Activated T-cell treated with anti-CD3 and anti-CD28 coated beads for 24 hours (primary cell): Measurements from ENCODE around the gene CTR9.
A peak's percentile ranks its signal among the peaks of the same experiment; 100 is the strongest.

ENCODE experiments used
- DNase-seq: peaks from one replicate; pipeline ENCODE4 v3.0.0-alpha.2; 2020; ENCODE audit warnings: low read depth

Gene CTR9

DNA sequence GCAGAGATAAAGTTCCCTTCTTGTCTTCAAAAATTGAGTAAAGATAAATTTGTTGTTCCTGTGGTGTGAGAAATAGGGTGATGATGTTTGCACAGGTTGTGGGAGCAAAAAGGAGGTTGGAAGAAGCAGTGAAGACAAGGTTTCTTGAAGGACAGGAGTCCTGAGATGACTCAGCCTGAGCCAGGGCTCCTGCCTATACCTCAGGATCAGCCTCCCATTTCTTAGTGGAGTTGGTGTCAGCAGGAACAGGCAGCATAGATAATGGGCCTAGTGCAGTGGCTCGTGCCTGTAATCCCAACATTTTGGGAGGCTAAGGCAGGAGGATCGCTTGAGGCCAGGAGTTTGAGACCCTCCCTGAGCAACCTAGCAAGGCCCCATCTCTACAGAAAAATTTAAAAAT, 29.0 kb downstream of the CTR9 start:
- no peak for DNase-seq

DNA sequence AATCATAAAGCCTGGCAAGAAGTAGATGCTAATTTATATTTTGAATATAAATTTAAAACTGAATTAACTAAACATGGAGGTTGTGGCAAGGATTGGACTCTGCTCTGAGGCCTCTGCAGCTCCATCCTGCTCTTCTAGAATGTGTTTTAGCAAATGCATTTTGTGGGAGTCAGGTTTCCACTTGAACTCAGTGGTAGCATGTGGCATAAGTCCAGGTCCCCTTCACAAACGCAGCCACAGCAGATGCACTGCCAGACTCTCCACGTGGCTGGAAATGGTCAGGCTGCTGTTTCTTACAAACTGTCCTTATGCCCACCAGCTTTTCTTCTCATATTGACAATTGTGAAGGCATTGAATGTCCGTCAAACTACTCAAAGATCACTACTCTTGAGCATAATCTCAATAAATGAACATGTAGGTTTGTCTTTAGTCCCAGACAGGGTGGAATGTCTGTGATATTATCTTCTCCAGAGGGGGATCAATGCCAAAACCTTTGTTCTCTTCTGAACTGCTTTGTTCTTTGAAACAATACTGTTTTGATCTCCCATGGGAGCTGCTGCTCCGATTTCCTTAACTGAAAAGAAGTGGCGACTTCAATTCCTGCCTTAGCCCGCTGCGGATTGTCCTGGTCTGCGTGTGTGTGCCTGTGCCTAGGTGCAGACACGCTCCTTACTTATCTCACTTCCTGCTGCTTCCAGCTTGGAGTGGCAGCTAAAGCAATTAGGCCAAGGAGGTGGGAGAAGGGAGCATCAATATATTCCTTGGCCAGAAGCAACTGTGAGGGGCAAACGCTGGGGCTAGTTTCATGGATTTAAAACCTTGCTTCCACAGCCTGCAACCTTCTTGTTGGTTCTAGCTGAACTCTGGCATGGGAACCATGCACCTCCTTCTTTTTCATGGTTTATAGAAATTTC, 33.4 kb downstream of the CTR9 start:
- DNase-seq: no peak

DNA sequence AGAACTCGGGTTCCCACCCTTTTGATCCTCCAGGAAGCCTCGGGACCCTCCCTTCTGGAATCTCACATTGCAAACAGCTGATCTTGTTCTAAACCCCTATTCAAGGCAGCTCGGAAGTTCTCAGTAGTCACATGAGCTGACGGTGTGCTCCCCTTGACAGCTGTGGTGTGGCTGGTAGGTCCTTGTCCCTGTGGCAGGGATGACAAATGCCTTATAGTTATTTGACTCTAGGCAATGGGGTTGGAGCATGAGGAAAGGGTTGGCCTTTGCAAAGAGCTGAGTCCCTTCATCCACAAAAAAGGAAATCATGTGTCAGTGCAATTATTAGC, 34.1 kb downstream of the CTR9 start:
- no peak for DNase-seq

DNA sequence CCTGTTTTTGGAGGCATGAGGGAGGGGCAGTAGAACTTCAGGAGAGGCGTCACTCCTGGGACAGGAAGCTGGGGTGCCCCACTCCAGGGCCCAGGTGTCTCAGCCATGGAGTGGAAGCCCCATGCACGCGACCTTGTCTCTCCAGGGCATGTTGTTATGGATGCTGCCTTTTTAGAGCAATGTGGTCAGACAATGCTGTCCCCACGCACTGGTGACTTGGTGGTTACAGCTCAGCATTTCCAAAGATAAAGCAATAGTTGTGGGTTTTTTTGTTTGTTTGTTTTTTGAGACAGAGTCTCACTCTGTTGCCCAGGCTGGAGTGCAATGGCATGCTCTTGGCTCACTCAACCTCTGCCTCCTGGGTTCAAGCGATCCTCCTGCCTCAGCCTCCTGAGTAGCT, 35.4 kb downstream of the CTR9 start:
- DNase-seq: no peak

DNA sequence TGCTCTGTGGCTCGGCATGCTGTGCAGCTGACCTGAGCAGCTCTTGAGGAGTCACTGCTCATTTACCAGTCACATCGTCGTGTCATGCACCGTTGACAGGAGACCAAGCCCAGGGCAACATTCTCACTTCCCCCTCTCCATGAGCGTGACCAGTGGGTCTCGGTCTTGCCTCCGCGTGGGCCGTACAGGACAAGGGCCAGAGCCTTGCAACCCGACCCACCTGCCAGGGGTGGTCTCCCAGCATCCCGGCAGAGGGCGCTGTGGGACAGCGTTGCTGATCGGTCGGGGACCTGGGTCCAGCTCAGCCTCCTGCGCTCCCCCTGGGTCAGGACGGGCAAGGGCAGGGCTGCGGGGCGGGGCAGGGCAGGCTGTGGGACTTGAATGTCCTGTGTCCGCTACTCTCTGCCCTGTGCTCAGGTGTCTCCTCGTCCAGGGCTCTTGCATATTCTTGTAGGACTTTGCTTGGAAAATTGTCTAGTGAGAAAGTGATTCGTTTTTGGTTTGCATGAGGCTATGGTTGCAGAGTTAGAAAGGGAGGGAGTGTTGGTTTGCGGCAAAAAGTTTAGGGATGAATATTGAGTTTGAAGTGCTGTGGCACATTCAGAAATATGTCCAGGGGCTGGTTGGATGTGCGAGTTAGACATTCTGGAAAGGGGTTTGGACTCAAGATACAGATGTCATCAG, 41.5 kb downstream of the CTR9 start:
- peak; percentile 74 for DNase-seq

DNA sequence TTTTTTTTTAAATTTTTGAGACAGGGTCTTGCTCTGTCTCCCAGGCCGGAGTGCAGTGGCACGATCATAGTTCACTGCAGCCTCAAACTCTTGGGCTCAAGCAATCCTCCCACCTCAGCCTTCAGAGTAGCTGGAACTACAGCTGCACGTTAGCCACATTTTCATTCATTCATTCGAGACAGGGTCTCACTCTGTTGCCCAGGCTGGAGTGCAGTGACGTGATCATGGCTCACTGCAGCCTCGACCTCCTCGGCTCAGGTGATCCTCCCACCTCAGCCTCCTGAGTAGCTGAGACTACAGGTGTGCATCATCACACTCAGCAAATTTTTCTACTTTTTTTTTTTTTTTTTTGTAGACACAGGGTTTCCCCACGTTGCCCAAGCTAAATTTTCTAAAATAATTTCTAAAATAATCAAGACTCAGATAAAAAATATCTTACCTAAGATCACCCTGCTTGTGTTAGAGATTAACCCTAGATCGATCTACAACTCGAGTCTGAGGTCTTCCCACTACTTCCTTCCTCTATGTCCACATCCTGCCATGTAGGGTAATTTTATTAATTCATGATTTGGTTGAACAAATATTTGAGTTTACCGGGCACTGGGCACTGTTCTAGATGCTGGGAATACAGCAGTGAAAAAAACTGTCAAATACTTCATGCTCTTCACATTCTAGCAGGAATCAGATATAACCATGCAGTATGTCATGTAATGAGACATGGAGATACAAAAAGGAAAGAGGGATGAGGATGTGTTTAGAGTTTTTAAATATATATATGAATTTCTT, 42.6 kb downstream of the CTR9 start:
- no peak for DNase-seq

DNA sequence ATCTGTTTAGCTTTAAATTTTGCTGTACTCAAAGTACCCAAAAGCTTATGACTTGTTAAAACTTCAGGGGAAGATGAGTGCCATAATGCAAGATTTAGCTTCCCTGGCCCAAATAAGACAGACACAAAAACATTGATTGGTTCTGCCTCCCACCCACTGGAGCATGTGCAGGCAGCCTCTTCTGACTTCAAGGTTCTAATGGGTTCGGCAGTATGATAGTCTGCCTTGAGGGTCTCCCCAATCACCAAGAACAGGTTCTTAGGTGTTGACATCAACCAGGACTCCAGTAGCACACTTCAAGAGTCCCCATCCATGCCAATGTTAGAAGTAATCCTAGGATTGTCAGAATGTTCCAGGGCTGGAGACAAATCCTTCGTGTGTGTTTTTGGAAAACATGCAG, 45.1 kb downstream of the CTR9 start:
- no peak for DNase-seq

DNA sequence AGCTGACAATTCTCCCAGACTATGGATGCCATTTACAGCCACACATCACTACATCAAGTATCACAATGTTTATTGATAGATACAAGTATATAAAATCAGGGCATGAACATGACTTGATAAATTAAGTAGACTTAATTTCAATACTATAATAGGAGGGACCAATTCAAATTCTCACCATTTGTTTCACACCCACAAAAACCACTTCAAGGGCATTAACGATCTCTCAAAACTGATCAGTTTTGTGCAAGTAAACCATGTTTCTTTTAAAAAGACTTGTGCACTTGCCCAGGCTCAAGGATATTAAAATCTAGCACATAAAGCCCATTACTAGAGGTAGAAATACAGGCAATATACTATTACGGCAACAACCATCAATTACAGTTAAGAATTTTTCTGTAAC, 46.0 kb downstream of the CTR9 start:
- DNase-seq: no peak

DNA sequence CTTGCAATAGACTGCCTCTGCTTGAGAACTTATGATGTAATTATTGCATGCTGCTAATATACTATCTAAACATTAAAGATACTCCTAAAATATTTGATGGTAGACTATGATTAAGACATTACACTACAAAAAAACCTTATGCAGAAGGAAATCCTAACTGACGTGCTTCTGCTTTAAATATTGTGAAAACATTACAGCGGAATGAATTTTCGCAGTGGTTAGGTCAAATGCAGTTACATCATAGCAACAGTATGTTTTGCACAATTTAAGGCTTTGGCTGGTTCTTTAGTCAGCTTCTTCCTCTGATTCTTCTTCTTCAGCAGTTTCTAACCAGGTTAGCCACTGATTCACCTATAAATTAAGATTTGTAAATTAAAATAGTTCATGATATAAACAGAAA, 46.5 kb downstream of the CTR9 start:
- no peak for DNase-seq

DNA sequence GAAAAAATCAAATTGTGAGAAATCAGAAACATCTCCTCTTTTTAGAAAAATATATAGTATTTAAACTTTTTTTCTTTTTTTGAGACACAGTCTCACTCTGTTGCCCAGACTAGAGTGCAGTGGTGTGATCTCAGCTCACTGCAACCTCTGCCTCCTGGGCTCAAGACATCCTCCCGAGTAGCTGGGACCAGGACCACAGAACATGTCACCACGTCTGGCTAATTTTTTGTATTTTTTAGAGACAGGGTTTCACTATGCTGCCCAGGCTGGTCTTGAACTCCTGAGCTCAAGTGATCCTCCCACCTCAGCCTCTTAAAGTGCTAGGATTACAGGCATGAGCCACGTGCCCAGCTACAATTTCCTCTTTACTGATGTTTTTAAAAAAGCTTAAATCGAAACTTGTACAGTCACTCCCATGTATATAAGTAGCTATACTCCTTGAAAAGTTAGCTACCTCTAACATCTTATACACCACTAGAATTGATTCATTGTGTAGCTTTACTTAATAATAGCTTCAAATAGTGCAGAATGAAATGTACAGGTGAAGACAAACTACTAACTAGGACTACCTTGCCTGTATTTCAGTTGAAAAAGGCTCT, 47.4 kb downstream of the CTR9 start:
- DNase-seq: no peak

DNA sequence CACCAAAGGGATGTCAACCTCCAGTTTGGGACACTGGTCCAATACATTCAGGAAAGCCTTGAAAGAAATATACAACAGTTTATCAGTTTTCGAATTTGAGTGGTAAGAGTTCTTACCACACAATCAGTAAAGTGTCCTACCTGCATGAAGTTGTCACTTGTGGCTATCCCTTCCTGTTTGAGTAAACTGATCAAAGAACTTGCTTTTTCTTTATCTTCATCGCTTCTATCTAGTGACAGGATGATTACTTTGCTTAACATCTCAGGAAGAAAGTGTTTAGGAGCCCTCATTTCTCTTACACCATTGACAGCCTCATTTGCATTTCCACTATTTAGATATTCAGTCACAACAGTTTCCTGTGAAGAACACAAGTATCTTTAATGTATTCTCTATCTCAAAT, 49.2 kb downstream of the CTR9 start:
- DNase-seq: no peak

DNA sequence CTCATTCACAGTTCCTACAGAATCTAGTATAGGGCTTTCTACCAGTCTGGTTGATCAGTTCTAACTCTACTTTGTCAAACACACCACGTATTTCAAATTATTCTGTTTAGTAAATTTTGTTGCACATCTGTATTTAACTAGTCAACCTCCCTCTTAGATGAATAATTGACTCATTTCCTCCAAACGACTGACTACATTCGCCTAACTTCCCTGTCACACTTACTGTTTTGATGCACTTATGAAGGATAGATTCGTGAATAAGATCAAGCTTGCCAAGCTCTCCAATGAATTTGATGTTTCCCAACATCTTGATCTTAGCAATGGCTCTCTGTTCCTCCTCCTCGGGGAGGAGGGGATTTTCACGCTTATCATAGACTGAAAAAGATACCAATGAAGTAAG, 52.6 kb downstream of the CTR9 start:
- no peak for DNase-seq

DNA sequence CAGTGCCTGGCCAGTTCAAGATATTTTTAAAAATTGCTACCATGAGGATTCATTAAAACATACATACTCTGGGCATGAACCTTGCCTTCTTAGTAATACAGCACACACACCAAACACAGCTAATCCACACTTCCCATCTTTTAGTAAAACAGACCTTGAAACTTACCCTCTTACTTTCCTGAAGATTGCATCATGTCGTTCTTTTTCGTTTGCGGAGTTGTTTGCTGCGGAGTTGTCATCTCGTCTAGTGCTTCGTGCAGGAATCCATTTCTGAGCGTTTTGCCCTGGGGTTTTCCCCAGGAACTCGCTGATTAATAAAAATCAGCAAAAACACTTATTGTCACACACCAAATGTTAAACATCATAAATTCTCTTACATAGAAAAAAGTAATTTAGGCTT, 54.7 kb downstream of the CTR9 start:
- no peak for DNase-seq

DNA sequence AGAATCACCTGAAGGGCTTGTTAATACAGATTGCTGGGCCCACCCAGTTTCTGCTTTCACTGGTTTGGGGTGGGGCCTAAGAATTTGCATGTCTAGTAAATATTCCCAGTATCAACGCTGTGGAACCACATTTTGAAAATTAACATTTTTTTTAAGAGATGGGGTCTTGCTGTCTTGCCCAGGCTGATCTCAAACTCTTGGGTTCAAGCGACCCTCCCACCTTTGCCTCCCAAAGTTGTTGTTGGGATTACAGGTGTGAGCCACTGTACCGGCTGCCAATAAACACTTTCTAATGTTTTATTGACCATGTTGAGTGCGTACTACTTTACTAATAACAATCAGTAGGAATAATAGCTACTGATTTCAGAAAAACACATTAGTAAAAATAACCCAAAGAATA, 55.2 kb downstream of the CTR9 start:
- no peak for DNase-seq

DNA sequence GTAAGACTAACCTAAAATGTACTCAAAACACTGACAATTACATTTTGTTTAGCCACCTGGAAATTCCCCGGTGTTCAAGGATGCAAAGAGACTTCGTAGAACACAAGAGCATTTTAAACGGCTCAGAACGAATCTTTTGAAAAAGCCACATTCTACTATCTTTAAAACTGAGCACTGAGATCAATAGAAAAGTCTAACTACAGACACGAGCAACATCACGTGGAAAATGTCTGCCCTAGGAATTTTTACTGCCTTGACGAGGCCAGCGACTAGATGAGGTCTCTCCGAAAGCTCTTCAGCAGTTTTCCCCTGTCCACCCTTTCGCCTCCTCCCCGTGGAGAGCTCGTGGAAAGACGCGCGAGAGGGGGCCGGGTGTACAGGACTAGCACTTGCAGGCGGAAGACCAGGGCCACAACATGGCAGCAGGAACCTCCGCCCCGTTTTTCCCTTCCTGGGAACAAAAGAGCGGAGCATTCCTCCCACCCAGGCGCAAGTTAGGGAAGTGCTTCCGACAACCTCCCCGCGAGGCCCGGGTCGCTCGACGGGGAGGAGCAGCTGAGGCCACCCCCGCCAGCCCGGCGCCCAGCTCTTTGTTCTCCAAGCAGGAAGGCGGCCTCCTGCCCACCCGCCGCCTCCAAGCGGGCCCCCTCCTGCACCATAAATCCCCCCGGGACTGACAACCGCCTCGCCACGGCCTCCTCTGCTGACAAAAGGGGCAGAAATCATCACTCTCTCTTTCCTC, 56.6 kb downstream of the CTR9 start:
- peak; percentile 23 for DNase-seq

DNA sequence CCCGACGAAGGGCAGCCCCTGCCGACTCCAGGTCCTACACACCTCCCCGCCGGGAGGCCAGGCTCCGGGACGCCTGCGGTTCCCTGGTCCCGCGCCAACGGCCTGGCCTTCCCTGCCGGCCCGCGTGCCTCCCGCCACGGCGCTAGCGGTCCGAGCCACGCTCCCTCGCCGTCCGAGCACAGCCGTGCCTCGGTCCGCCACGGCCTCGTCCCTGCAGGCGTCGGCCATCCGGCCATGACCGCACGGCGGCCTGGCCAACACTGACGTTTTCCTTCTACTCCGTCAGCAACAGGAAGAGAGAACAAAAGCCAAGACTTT, 57.1 kb downstream of the CTR9 start:
- no peak for DNase-seq

DNA sequence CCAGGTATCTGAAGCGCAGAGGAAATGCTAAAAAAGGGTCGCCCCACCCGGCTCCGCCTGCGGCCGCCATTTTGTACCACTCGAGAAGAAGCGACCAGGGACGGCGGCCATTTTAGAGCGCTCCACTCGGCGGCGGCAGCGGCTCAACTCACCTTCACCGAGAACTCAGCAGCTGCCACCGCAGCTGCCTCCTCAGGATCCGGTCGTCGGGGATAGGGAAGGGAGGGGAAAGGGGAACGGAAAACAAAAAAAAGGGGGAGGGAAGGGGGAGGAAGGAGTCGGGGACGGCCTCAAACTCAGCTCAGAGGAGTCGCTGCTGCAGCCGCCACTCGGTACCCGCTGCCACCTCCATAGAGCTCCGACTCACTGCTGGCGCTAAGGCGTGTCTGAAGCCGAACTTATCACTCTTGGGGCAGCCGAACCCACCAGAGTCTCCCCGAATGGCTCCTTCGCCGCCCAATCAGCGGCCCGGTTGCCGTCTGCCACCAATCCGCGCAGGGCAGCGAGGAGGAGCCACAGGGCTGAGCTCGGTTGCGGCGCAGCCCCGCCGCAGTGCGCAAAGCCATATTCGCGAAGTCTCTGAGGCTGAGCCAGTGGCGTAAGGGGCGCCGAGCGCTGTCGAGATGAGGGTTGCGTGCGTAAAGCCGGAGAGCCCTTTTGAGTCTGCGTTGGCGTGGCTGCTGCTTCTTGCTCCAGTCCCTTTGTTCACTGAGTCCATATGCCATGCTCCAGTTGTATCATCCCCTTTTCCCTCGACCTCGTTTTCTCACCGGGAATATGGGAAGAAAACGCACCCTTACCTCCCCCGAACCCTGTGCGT, 57.7 kb downstream of the CTR9 start, which contains the start of gene EIF4G2:
Gene EIF4G2, minus strand, starts transcription at position 374 of the 820 bp plus-strand sequence.
- peak; percentile 98 for DNase-seq

DNA sequence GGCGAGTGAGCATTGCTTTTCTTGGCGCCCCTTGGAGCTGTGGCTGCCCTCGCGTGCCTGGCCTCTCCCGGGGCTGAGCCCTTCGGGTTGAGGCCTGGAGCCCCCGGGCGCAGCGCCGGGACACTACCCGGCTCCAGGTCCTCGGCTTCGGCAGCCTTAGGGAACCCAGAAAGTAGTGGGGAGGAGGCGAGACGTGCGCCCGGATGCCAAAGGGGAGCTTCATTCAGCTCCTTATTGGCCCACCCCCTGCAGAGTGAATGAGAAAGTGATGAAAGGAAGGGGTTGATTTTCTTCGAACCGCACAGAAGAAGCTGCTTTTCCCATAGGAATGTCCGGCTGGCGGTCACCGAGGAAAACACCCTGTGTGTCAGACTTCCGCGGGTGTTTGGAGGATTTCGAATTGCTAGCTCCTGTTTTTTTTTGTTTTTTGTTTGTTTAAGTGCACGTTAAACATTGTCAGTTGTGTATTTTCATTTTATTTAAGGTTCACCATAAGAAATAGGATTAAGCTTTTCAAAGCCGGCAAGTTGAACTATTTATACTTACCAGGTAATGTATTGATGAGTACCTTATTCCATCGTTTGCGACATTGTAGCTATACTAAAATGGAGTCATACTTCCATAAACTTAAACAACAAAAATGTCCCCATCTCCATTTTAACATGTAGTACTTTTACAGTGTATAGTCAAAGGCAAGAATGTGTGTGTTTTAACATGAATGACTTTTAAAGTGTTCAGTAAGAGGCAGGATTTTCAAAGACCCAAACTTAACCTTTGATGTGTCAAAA, 58.5 kb downstream of the CTR9 start:
- no peak for DNase-seq

DNA sequence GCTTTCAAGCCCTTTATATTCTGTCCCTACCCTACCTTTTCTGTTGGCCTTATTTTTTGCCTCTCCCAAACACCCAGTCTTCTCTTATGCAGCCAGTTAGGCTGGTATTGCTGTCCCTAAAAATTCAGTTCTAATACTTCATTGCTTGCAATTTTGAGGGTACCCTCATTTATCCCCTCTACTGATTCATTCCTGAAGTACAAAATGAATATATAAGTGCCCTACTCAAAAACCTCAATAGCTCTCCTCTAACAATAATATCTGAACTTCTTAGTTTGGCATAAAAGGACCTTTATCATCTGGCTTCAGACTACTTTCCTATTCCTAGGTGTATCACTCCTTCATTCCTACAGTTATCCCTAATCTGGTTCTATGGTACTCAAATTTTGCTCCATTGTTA, 62.9 kb downstream of the CTR9 start:
- DNase-seq: no peak

DNA sequence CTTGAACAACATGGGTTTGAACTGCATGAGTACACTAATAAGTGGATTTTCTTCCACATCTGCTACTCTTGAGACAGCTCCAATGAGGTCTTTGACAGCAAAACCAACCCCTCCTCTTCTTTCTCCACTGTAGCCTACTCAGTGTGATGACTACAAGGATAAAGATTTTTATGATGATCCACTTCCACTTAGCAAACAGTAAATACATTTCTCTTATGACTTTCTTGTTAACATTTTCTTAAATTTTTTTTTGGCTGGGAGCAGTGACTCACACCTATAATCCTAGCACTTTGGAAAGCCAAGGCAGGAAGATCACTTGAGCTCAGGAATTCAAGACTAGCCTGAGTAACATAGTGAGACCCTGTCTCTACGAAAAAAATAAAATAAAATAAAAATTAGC, 67.5 kb downstream of the CTR9 start:
- no peak for DNase-seq
